HG03342 (cell line): Measurements from ENCODE around the gene WBP2.

ENCODE experiments used
- ATAC-seq: cut with Tn5 transposase; IDR thresholded peaks from one replicate; pipeline ENCODE4 v1.9.1; 2021; ENCODE audit warnings: mild to moderate bottlenecking, moderate library complexity; ENCODE audit not compliant: unreplicated experiment

WBP2 gene

GRCh38 chr17:75831032-75831571 lies 24.0 kb downstream of the WBP2 start:
- ATAC-seq, result no peak

DNA sequence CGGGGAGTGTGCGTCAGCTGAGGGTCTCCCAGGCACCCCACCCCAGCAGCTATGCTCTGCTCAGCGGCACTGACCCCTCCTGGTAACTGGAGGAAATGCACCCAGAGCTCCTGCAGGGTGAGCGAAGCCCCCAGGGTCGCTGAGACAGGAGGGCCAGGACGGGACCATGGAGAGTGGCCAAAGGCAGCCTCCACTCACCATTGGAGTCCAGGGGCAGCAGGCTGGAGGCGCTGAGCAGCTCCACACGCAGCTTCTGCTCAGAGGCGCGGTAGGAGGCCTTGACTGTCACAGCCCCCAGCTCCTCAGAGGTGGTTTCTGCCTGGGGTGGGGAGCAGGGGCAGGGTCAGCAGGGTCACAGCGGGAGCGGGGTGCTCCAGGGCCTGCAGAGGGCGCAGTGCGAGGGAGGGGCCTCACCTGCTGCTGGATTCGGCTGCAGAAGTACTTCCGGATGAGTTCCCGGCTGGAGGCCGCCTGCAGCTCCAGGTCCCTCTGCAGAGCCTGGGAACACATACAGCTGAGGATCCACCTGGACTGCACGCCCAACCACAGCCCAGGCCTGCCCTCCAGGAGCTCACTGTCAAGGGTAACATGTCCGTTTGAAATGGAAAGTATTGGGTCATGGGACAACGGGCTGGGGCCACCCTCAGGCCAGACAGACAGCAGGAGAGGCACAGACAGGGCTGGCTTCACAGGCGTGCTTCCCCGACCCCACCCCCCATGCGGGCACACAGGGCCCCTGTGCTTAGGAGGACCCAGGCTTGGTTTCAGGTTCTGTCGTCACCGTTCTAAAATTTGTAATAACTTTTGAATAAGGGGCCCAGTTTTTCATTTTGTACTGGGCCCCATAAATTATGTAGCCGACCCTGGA lies 24.7 kb downstream of the WBP2 start:
- no peak for ATAC-seq

- no peak for ATAC-seq
These were observed 25.4 kb downstream of the WBP2 start for GRCh38 chr17:75829747-75830146.

- ATAC-seq, result no peak
These were observed 26.4 kb downstream of the WBP2 start for GRCh38 chr17:75828741-75829140.

DNA sequence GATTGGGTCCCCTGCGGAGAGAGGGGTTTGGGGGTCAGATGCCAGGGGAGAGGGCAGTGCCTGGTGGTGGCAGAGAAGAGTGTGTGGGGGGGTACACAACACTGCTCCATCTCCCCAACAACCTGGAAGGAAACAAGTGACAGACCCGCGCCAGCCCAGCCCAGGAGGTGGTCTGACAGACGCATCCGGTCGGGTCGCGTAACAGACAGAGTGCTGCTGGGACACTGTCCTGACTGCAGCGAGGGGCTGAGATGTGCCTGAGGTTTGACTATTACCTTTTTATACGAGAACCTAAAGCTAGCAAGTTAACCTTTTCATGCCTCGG lies 27.1 kb downstream of the WBP2 start:
- ATAC-seq, result no peak

- no peak for ATAC-seq
These were observed 27.6 kb downstream of the WBP2 start for GRCh38 chr17:75827308-75828075.

- ATAC-seq, result no peak
These were observed 28.4 kb downstream of the WBP2 start for GRCh38 chr17:75826561-75827307.

DNA sequence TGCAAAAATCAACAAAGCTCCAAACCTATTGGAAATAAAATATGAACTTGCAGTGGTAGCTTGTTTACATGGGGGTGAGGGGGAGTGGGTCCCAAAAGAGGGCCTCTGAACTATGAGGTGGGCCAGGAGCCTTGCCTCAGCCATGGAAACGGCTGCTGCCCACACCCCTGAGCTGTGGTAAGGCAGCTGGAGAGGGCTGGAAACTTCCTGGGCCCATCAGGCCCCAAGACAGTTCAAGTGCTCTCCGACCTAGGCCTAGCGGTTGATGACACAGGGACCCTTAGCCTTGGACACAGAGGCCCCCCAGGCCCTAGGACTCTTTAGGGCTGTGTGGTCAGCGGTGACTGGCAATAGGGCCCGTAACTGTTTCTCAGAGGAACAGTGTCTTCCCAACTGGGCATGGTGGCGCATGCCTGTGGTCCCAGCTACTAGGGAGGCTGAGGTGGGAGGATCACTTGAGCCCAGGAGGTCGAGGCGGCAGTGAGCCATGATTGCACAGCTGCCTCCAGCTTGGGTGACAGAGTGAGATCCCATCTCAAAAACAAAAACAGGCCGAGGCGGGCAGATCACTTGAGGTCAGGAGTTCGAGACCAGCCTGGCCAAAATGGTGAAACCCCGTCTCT lies 29.3 kb downstream of the WBP2 start:
- ATAC-seq, result no peak

DNA sequence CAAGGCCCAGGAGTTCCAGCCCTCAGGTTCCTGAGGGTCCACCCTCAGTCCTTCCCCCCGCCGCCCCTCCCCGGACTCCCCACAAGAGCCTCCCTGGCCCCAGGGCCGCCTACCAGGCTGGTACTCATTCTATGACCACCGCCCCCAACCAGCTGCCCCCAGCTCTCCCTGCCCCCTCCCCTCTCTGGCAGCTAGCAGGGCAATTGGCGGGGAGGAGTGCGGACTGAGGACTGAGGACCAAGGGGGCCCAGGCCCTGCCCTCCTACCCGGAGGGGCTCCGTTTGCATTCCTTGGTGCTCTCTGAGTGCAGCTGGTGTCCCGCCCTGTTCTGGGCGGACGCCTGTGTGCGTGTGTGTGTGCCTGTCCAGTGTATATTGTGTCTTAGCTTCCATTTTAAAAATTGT lies 30.0 kb downstream of the WBP2 start:
- ATAC-seq, result no peak

DNA sequence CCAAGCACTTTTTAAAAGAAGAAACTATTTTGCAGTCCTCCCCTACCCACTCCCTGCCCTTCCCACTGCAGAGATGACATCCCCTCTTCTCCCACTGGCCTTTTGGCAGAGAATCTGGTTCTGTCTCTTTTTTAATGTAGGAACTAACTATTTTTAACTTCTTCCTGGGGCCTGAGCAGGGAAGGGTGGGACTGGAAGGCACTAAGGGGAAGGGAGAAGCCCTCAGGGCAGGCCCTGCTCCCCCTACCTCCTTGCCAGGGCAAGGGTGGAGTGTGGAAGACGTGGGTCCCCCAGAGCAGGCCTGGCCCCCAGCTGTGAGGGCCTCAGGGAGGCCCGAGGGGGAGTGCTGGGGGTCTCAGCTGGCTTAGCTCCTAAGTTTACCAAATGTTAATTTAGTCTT lies 30.5 kb downstream of the WBP2 start:
- no peak for ATAC-seq

DNA sequence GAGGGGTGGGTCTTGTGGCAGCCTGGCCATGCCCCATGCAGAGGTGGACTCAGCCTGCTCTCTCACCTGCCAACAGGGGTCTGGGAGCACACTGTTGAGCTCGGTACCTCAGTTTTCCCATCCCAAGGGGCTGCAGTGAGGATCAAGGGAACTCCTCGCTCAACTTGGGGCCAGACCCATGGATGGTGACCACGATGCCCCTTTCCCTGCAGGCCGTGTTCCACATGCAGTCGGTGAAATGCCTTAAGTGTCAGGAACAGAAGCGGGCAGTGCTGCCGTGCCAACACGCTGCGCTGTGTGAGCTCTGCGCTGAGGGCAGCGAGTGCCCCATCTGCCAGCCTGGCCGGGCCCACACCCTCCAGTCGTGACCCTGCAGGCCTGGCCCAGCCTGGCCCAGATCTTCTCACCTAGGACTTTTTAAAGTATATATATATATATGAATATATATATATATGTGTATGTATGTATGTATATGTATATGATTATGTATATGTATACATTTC lies 31.0 kb downstream of the WBP2 start:
- no peak for ATAC-seq

- ATAC-seq, result no peak
These were observed 31.7 kb downstream of the WBP2 start for GRCh38 chr17:75823257-75824041.

- no peak for ATAC-seq
These were observed 32.4 kb downstream of the WBP2 start for GRCh38 chr17:75822800-75823166.

GRCh38 chr17:75822119-75822799 lies 32.9 kb downstream of the WBP2 start:
- no peak for ATAC-seq

DNA sequence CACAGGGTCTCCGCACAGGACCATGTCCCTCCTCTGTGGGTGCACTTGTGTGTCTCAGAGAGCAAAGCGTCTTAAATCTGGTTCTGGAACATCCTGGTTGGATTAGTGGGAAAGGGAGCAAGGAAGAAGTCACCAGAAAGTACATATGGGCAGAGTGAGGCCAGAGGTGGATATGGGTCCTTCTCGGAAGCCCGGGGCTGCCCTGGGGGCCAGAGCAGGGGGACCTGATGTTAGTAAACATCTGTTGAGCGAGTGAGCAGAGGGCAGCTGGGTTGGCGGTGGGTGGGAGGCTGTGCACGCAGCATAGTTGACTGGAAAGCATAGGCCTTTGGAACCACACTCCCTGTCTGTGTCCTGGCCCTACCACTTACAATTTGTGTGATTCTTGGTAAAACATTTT lies 33.6 kb downstream of the WBP2 start:
- ATAC-seq, result no peak

- ATAC-seq, result no peak
These were observed 34.7 kb downstream of the WBP2 start for GRCh38 chr17:75820094-75821080.

DNA sequence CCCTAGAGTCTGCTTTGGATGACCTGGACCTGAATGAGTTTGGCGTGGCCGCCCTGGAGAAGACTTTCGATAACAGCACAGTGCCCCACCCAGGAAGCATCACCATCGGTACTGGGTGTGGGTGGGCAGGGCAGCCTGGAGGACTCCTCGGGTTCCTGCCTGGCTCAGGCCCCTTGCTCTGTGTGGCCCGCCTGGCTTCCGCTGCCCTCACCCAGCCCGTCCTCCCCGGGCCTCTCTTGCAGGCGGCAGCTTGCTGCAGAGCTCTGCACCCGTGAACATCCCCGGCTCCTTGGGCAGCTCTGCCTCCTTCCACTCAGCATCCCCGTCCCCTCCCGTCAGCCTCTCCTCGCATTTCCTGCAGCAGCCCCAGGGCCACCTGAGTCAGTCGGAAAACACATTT lies 35.5 kb downstream of the WBP2 start:
- no peak for ATAC-seq

DNA sequence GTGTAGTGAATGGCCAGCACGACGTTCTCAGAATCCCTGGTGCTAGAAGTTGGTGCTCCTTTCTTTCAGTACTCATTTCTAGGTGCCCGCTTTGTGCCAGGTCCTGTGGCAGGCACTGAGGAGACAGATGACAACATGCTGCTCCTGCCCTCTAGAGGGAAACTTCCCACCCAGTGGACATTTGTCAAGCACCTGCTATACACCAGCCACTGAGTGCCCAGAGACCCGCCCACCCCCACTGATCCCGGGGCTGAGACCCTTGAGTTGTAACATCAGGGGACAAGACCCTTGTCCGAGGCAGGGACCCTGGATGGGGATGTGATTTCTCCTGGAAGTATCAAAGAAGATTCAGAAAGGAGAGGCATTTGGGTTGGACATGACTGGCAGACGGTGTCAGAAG lies 36.0 kb downstream of the WBP2 start:
- no peak for ATAC-seq
